GM12878 (cell line): ENCODE data around the gene DHX57.

Experiments
- BCLAF1 ChIP-seq: fragments of 450-650 bp; IDR thresholded peaks from 2 replicates; pipeline ENCODE4 v1.6.1; 2017; ENCODE audit warnings: antibody characterized with exemption, mild to moderate bottlenecking, moderate library complexity
- BHLHE40 ChIP-seq, 2 experiments: fragments of 450-650 bp in 1 of 2; IDR thresholded peaks; 2 replicates each; pipeline ENCODE4 v1.6.1; 2011 to 2017; ENCODE audit warnings: low read depth in 2 of 2, borderline replicate concordance in 1 of 2, improper control_type of control experiment in 1 of 2, low read length in 1 of 2, mild to moderate bottlenecking in 1 of 2
- CEBPB ChIP-seq, 2 experiments: fragments of 150-350 bp in 1 of 2; IDR thresholded peaks; 2 replicates each; pipeline ENCODE4 v1.6.1; 2012 to 2014; ENCODE audit warnings: low read depth in 2 of 2, low read length in 2 of 2, borderline replicate concordance in 1 of 2, inconsistent platforms in 1 of 2
- CTCF ChIP-seq, 3 experiments: IDR thresholded peaks in 2 of 3; conservative IDR thresholded peaks in 1 of 3; 2 replicates each; pipeline ENCODE4 v1.5.1; 2011; ENCODE audit warnings: low read depth in 3 of 3, low read length in 3 of 3, mild to moderate bottlenecking in 3 of 3, control low read depth in 2 of 3, moderate library complexity in 2 of 3, inconsistent platforms in 1 of 3, mixed read lengths in 1 of 3; ENCODE audit not compliant: control insufficient read depth in 2 of 3, insufficient read depth in 1 of 3; ENCODE audit errors: extremely low read depth in 1 of 3
- ELK1 ChIP-seq: IDR thresholded peaks from 2 replicates; pipeline ENCODE4 v1.6.1; 2012; ENCODE audit warnings: low read depth, low read length, improper control_type of control experiment
- EZH2 ChIP-seq: IDR thresholded peaks from 2 replicates; pipeline ENCODE4 v1.6.1; 2012; ENCODE audit warnings: low read depth, mild to moderate bottlenecking, control low read depth, inconsistent platforms, low read length, borderline replicate concordance; ENCODE audit not compliant: control insufficient read depth
- POLR2A ChIP-seq: IDR thresholded peaks from 2 replicates; pipeline ENCODE4 v1.6.1; 2011; ENCODE audit warnings: low read depth, mild to moderate bottlenecking, low read length
- YY1 ChIP-seq: IDR thresholded peaks from 2 replicates; pipeline ENCODE4 v1.6.1; 2011; ENCODE audit warnings: low read depth, mild to moderate bottlenecking, low read length

- TF ChIP-seq YY1 (no peak), EZH2 (no peak), POLR2A (no peak), BCLAF1 (no peak), CTCF (IDR thresholded peaks at IDR 0.05 in 2 of 3, conservative IDR thresholded peaks at IDR 0.05 in 1 of 3; ENCODE audit: control insufficient read depth in 2 of 3, extremely low read depth in 1 of 3, insufficient read depth in 1 of 3, low read depth in 3 of 3, low read length in 3 of 3) (no peak), CEBPB (IDR thresholded peaks at IDR 0.05; ENCODE audit: borderline replicate concordance in 1 of 2, low read depth in 2 of 2, low read length in 2 of 2) (no peak), BHLHE40 (IDR thresholded peaks at IDR 0.05; ENCODE audit: borderline replicate concordance in 1 of 2, low read depth in 2 of 2, low read length in 1 of 2) (no peak), ELK1 (no peak)
These were observed 69.0 kb downstream of the DHX57 start for GRCh38 chr2:38806733-38807059.
